ENCODE results near the gene SLC51A.
"Not testable (repeated sequence)": the region's sequence is repeated elsewhere in the genome, so short reads cannot be mapped to it uniquely, and the experiment has no call there.

SLC51A gene

DNA sequence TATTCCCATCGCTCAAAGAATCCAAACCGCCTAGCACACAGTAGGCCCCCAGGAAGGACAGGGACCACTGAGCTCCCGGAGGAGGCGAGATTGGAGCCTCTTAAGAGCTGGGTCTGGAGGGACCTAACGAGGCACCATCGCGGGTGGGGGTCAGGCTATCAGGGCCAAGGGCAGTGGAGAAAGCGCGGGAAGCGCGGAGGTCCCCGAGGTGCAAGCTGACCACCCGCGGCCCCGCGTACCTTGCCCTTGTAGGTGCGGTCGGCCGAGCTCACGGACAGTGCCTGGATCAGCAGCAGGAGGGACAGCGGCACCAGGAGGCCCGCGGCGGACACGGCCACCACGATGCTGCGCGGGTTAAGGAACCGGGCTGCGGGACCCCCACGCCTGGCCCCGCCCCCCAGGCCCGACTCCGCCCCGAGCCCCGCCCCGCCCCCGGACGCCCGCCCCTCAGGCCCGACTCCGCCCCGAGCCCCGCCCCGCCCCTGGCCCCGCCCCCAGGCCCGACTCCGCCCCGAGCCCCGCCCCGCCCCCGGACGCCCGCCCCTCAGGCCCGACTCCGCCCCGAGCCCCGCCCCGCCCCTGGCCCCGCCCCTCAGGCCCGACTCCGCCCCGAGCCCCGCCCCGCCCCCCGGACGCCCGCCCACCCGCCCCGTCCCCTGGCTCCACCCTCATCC, 9.0 kb upstream of the SLC51A start:
- DNase-seq (ENCODE audit: low read depth, low spot score): no peak
- H3K4me3 ChIP-seq (ENCODE audit: low read depth, low read length): peak overlapping the region; percentile 49
- TF ChIP-seq, protein P1, sequence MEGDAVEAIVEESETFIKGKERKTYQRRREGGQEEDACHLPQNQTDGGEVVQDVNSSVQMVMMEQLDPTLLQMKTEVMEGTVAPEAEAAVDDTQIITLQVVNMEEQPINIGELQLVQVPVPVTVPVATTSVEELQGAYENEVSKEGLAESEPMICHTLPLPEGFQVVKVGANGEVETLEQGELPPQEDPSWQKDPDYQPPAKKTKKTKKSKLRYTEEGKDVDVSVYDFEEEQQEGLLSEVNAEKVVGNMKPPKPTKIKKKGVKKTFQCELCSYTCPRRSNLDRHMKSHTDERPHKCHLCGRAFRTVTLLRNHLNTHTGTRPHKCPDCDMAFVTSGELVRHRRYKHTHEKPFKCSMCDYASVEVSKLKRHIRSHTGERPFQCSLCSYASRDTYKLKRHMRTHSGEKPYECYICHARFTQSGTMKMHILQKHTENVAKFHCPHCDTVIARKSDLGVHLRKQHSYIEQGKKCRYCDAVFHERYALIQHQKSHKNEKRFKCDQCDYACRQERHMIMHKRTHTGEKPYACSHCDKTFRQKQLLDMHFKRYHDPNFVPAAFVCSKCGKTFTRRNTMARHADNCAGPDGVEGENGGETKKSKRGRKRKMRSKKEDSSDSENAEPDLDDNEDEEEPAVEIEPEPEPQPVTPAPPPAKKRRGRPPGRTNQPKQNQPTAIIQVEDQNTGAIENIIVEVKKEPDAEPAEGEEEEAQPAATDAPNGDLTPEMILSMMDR (IDR thresholded peaks at IDR 0.05; ENCODE audit: insufficient read depth, low read length, missing control alignments): no peak
- POLR2A ChIA-PET: no interaction called here
- CTCF ChIA-PET: interaction anchor here (1.1 to 1.2 kb wide), 2 partner anchors 11 to 134 kb away, joined by 3 read pairs; no protein-coding TSS in a partner anchor

DNA sequence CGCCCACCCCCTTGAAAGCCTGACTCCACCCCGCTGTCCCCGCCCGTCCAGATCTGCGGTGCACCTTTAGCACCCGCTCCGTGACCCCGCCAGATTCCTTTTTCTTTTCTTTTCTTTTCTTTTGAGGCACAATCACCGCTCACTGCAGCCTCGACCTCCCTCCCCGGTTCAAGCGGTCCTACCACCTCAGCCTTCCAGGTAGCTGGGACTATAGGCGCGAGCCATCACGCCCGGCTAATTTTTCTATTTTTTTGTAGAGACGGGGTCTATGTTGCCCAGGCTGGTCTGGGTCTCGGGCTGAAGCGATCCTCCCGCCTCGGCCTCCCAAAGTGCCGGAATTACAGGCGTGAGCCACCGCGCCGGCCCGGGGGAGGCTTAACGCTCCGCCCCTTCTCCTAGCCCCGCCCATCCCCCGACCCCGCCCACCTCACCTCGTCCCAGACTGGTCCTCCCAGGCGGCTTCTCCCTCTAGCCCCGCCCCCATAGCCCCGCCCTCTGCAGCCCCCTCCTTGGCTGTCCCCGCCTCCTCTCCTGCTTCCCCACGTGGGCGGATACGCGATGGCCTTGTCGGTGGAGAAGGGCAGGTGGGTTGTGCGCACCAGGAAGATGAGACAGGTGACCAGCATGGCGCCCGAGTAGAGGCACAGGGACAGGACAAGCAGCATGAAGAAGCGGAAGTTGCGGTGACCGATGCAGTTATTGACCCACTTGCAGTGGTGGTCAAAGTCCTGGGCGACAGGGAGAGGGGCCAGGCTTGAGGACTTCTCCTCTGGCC, 8.3 kb upstream of the SLC51A start:
- POLR2A ChIA-PET: no interaction called here
- DNase-seq (ENCODE audit: low read depth, low spot score): no peak
- H3K4me3 ChIP-seq (ENCODE audit: low read depth, low read length): peak overlapping the region; percentile 49
- CTCF ChIA-PET: interaction anchor here (1.1 kb wide), 1 partner anchor 134 kb away, joined by 3 read pairs; no protein-coding TSS in a partner anchor
- TF ChIP-seq, protein P1 (IDR thresholded peaks at IDR 0.05; ENCODE audit: insufficient read depth, low read length, missing control alignments): no peak

DNA sequence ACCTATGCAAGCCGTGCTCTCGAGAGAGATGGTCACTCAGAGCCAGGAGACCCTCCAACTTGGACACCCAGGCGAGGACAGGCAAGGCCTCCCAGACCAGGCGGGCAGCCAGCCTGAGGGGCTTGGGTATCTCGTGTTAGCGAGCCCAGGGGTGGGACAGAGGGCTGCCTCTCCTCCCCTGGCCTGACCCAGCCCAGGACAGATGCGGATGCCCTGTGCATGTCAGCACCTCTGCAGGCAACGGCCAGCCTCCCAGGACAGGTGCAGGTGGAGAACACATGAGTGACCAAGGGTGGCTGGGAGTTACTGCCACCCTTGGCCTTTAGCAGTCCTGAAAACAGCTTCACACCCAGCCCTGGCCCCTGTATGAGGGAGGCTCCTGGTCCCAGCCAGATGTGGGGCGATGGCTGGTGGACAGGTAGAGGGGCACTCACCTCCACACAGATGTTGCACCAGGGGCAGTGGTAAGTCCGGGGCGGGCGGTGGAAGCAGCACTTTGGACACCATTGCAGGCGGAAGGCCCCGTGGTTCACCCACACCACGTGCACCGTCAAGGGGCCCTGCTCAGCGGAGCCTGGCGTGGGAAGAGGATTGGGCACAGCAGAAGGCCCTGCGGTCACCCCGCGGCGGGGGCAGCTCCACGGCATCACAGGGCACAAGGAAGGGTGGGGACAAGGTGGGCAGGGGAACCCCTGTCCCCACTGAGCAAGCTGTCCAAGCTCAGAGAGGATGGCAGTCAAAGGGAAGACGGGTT, 7.2 kb upstream of the SLC51A start:
- no peak overlapping the region for H3K4me3 ChIP-seq (ENCODE audit: low read depth, low read length)
- POLR2A ChIA-PET: no interaction called here
- TF ChIP-seq, protein P1 (IDR thresholded peaks at IDR 0.05; ENCODE audit: insufficient read depth, low read length, missing control alignments): no peak
- no peak for DNase-seq (ENCODE audit: low read depth, low spot score)
- CTCF ChIA-PET: no interaction called here

DNA sequence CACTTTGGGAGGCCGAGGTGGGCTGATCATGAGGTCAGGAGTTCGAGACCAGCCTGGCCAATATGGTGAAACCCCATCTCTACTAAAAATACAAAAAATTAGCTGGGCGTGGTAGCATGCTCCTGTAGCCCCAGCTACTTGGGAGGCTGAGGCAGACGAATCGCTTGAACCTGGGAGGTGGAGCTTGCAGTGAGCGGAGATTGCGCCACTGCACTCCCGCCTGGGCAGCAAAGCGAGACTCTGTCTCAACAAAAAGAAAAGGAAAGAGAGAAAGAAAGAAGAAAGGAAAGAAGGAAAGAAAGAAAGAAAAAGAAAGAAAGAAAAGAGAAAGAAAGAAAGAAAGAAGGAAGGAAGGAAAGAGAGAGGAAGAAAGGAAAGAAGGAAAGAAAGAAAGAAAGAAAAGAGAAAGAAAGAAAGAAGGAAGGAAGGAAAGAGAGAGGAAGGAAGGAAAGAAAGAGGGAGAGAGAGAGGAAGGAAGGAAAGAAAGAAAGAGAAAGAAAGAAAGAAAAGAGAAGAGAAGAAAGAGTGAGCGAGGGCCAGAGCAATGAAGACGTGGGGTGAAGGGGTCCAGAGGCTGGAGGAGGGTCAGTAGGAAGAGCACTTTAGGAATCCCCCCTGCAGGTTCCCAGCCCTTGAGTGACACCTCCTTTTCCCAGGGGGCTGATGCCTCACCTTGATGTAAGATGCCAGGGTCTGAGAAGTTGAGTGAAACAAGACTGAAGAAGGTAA, 6.2 kb upstream of the SLC51A start:
- POLR2A ChIA-PET; DNase-seq (ENCODE audit: low read depth, low spot score); H3K4me3 ChIP-seq (ENCODE audit: low read depth, low read length); CTCF ChIA-PET: not testable (repeated sequence)

DNA sequence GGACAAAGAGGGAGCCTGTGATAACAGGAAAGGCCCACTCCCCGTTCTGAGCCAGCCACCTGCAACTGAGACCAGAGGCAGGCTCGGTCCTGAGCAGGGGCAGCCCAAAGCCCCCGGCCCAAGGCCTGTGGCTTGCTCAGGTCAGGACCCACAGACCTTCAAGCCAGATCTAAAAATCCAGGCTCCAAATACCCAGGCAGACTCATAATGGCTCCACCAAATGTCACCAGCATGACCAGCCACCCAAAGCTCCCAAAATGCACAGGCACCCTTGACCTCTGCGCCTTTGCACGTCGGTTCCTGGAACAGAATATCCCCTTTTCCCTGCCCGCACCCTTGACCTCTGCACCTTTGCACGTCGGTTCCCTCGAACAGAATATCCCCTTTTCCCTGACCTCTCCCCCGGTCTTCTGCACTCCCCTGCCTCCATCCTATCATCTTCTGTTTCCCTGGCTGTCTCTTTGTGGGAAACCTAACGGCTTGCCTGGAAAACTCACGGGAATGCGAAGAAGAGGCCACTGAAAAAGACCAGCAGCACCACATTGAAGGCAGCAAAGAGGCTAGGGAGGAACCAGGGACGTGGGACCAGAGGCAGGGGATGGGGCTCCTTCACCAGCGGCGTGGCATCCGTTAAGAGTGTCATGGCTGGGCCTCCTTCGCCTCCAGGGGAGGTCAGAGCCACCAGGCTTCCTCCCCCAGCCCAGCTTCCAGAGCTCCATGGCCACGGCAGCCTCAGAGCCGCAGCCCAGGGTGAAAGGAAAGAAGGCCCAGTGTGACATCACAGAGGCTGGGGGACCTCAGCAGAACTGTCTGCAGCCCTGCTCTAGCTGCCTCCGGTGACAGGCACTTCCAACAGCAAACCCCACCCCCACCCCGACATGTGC, 5.4 kb upstream of the SLC51A start, which contains the start of gene ZDHHC19:
ZDHHC19 (minus strand) TSS at position 728 of the 884 bp plus-strand sequence; CDS start at position 643, 85 bp downstream.
- ChIA-PET POLR2A (no interaction called here), CTCF (no interaction called here)
- H3K4me3 ChIP-seq (ENCODE audit: low read depth, low read length): no peak within 1 kb of the TSS
- TF ChIP-seq, protein P1 (IDR thresholded peaks at IDR 0.05; ENCODE audit: insufficient read depth, low read length, missing control alignments): no peak
- DNase-seq (ENCODE audit: low read depth, low spot score): no peak

All from AG04449 (cell line).